ENCODE data around the gene ACO2. TPM values are rescaled to one million over a fixed set of nuclear protein-coding genes. Genes with fewer than 3 reads are reported as not detected.

The ACO2 gene
- total RNA-seq: 65.3 and 81.6 TPM in 2 replicates

GRCh38 chr22:41468381-41469217, at the start of gene ACO2, which contains the start of gene PHF5A:
ACO2 (plus strand) TSS chr22:41469117; CDS start chr22:41469147, 30 bp downstream.
PHF5A (minus strand) TSS chr22:41468692; CDS start chr22:41468653, 39 bp downstream.

GRCh38 chr22:41446639-41447434, 22.1 kb upstream of the ACO2 start, which contains the start of gene TOB2:
TOB2 (minus strand) TSS chr22:41446801; CDS start chr22:41437345, 9,456 bp downstream.

DNA sequence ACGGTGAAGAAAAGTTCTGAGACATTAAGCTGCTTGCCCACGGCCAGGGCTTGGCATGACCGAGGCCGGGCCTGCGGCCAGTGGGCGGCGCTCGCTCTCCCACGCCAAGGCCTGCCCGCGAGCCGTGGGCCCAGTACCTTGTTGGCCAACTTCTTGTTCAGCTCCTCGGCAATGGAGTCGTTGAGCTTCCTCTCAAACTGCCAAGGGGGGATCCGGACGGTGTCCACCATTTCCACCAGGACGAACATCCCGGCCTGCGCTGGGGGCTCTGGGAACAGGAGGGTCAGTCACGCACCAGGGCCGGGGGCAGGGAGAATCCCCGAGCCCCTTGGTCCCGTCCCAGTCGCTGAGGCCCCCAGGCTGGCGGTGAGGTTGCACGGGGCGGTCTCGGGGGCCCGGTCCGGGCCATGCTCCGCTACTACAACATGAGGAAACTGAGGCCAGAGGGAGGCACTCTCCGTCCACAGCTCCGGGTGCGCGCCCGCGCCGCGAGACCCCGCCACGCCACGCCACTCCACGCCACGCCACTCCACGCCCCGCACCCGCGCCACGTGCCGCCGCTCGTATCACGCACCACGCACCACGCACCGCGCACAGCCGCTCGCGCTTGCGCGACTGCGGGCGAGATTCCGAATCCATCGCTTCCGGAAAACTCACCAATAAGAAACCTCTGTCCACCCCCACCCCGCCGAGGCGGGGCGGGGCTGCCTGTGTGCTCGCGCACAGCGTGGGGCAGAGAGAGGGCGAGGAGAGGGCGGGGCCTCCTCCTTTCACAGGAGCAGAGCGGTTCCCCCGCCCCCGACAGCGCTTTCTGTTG, 75.1 kb downstream of the ACO2 start, which contains the start of gene POLR3H:
POLR3H (minus strand) TSS at position 617 of the 817 bp plus-strand sequence; CDS start at position 248, 369 bp downstream.

Other genes with a start within 250 kb of the ACO2 start
- 0.66 and 0.81 TPM in 2 replicates for gene CHADL, start 228.2 kb upstream of the ACO2 start, total RNA-seq
- gene RANGAP1, start 182.9 kb upstream of the ACO2 start, total RNA-seq: 38.1 and 62.0 TPM in 2 replicates
- 46.5 and 47.9 TPM in 2 replicates for gene ZC3H7B, start 167.6 kb upstream of the ACO2 start, total RNA-seq
- 10.8 and 12.1 TPM in 2 replicates for gene TEF, start 87.2 kb upstream of the ACO2 start, total RNA-seq
- gene TOB2, start 22.3 kb upstream of the ACO2 start, total RNA-seq: 12.2 and 12.5 TPM in 2 replicates
- gene PHF5A, start 425 bp upstream of the ACO2 start, total RNA-seq: 51.9 and 53.2 TPM in 2 replicates
- gene POLR3H, start 75.4 kb downstream of the ACO2 start, total RNA-seq: 24.9 and 27.0 TPM in 2 replicates
- gene CSDC2, start 91.9 kb downstream of the ACO2 start, total RNA-seq: 2.5 and 4.7 TPM in 2 replicates
- gene PMM1, start 120.7 kb downstream of the ACO2 start, total RNA-seq: 16.2 and 23.6 TPM in 2 replicates
- gene DESI1, start 151.9 kb downstream of the ACO2 start, total RNA-seq: 10.4 and 11.1 TPM in 2 replicates
- gene XRCC6, start 152.2 kb downstream of the ACO2 start, total RNA-seq: 338 and 357 TPM in 2 replicates
- 59.3 and 86.3 TPM in 2 replicates for gene SNU13, start 219.8 kb downstream of the ACO2 start, total RNA-seq
- gene MEI1, start 230.4 kb downstream of the ACO2 start, total RNA-seq: 1.2 TPM in 2 replicates

Data from aortic smooth muscle cell (primary cell).